DOHH2 (cell line): ENCODE results near the gene GNB3.

Source experiments
- H3F3A ChIP-seq: fragments of 200-600 bp; sonication (generic), shearing (Covaris generic); 2 replicates; pipeline ENCODE4 v1.6.0; 2016; ENCODE audit warnings: antibody characterized with exemption, mild to moderate bottlenecking; ENCODE audit not compliant: control insufficient read depth, insufficient read depth
- H3K27ac ChIP-seq: fragments of 200-600 bp; sonication (generic); 2 replicates; pipeline ENCODE4 v1.5.1; 2014; ENCODE audit warnings: low read depth, mild to moderate bottlenecking, low read length, moderate library complexity
- H3K27me3 ChIP-seq: fragments of 200-600 bp; sonication (generic); 2 replicates; pipeline ENCODE4 v1.6.1; 2014; ENCODE audit warnings: mild to moderate bottlenecking, low read length, mixed read lengths; ENCODE audit not compliant: control insufficient read depth
- H3K36me3 ChIP-seq: fragments of 200-600 bp; sonication (generic); 2 replicates; pipeline ENCODE4 v1.6.1; 2014; ENCODE audit warnings: mild to moderate bottlenecking, low read length, moderate library complexity, mixed read lengths; ENCODE audit not compliant: control insufficient read depth
- H3K4me1 ChIP-seq: fragments of 200-600 bp; sonication (generic); 2 replicates; pipeline ENCODE4 v1.6.1; 2014; ENCODE audit warnings: mild to moderate bottlenecking, low read length, mixed read lengths; ENCODE audit not compliant: control insufficient read depth
- H3K4me2 ChIP-seq: fragments of 200-600 bp; sonication (generic); 2 replicates; pipeline ENCODE4 v1.6.0; 2014; ENCODE audit warnings: mild to moderate bottlenecking, low read length, moderate library complexity
- H3K4me3 ChIP-seq: fragments of 200-600 bp; sonication (generic); 2 replicates; pipeline ENCODE4 v1.5.1; 2014; ENCODE audit warnings: mild to moderate bottlenecking, low read length, mixed read lengths
- H3K79me2 ChIP-seq: fragments of 200-600 bp; sonication (generic); 2 replicates; pipeline ENCODE4 v1.6.1; 2014; ENCODE audit warnings: mild to moderate bottlenecking, low read length, mixed read lengths; ENCODE audit not compliant: control insufficient read depth
- H3K9me2 ChIP-seq: fragments of 200-600 bp; sonication (generic); replicated peaks from 2 replicates; pipeline ENCODE4 v1.6.1; 2014; ENCODE audit warnings: mild to moderate bottlenecking, low read length, mixed read lengths; ENCODE audit not compliant: control insufficient read depth
- H3K9me3 ChIP-seq: fragments of 200-600 bp; sonication (generic); 2 replicates; pipeline ENCODE4 v1.6.1; 2014; ENCODE audit warnings: antibody characterized with exemption, low read length, mixed read lengths; ENCODE audit not compliant: control insufficient read depth, insufficient read depth
- H4K20me1 ChIP-seq: fragments of 200-600 bp; sonication (generic); 2 replicates; pipeline ENCODE4 v1.6.0; 2014; ENCODE audit warnings: low read depth, mild to moderate bottlenecking, antibody characterized with exemption, low read length, moderate library complexity; ENCODE audit not compliant: control insufficient read depth, insufficient read depth
- EZH2phosphoT487 ChIP-seq: fragments of 200-600 bp; sonication (generic); IDR thresholded peaks from 2 replicates; pipeline ENCODE4 v1.6.1; 2017; ENCODE audit warnings: borderline replicate concordance, mild to moderate bottlenecking, antibody characterized with exemption, low read length, moderate library complexity, mixed read lengths
- TF ChIP-seq, protein P1 (sequence below): fragments of 200-600 bp; sonication (generic); IDR thresholded peaks from one replicate; pipeline ENCODE4 v1.5.1; 2014; ENCODE audit warnings: antibody characterized with exemption, mild to moderate bottlenecking, low read depth, low read length; ENCODE audit not compliant: poor library complexity, severe bottlenecking

GNB3 gene

GRCh38 chr12:6851921-6852650 lies 11.4 kb downstream of the GNB3 start, which contains the start of gene USP5:
USP5 (plus strand) TSS chr12:6852150; CDS start chr12:6852180, 30 bp downstream.
- H3K79me2 ChIP-seq = peaks cover 51% of the 10 kb centered on the region
- peak within 1 kb of the TSS; percentile 77 for H3K4me3 ChIP-seq
- peaks cover 73% of the 10 kb centered on the region for H3K36me3 ChIP-seq

GRCh38 chr12:6852651-6853354 lies 12.1 kb downstream of the GNB3 start:
- H3K9me2 ChIP-seq = no peaks in the 10 kb centered on the region
- H3K36me3 ChIP-seq = peaks cover 73% of the 10 kb centered on the region
- H3K27me3 ChIP-seq = no peaks in the 10 kb centered on the region
- 0 out of 2 replicates have a peak overlapping the region, but pooled peaks have one; percentile 23 for H3K27ac ChIP-seq
- peaks cover 32% of the 10 kb centered on the region for H3K4me1 ChIP-seq
- H3K4me3 ChIP-seq = peak overlapping the region; percentile 77
- no peaks in the 10 kb centered on the region for H3K9me3 ChIP-seq
- no peak for TF ChIP-seq EZH2phosphoT487
- TF ChIP-seq, protein P1, sequence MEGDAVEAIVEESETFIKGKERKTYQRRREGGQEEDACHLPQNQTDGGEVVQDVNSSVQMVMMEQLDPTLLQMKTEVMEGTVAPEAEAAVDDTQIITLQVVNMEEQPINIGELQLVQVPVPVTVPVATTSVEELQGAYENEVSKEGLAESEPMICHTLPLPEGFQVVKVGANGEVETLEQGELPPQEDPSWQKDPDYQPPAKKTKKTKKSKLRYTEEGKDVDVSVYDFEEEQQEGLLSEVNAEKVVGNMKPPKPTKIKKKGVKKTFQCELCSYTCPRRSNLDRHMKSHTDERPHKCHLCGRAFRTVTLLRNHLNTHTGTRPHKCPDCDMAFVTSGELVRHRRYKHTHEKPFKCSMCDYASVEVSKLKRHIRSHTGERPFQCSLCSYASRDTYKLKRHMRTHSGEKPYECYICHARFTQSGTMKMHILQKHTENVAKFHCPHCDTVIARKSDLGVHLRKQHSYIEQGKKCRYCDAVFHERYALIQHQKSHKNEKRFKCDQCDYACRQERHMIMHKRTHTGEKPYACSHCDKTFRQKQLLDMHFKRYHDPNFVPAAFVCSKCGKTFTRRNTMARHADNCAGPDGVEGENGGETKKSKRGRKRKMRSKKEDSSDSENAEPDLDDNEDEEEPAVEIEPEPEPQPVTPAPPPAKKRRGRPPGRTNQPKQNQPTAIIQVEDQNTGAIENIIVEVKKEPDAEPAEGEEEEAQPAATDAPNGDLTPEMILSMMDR = no peak
- no peaks in the 10 kb centered on the region; the same call in 1 of the 2 replicates for H3F3A ChIP-seq
- peaks cover 51% of the 10 kb centered on the region for H3K79me2 ChIP-seq
- no peaks in the 10 kb centered on the region for H4K20me1 ChIP-seq
- peak overlapping the region; percentile 99 for H3K4me2 ChIP-seq

More at GRCh38 chr12:6851921-6852650, 11.4 kb downstream of the GNB3 start, which contains the start of gene USP5:
- peak within 1 kb of the TSS; percentile 64 for H3K27ac ChIP-seq
- H3K9me2 ChIP-seq = no peaks in the 10 kb centered on the region
- H4K20me1 ChIP-seq = no peaks in the 10 kb centered on the region
- no peaks in the 10 kb centered on the region for H3K9me3 ChIP-seq
- no peak for TF ChIP-seq EZH2phosphoT487
- TF ChIP-seq, protein P1 = no peak
- peaks cover 32% of the 10 kb centered on the region for H3K4me1 ChIP-seq
- no peaks in the 10 kb centered on the region; the same call in 1 of the 2 replicates for H3F3A ChIP-seq
- H3K4me2 ChIP-seq = peak within 1 kb of the TSS; percentile 99
- no peaks in the 10 kb centered on the region for H3K27me3 ChIP-seq

DNA sequence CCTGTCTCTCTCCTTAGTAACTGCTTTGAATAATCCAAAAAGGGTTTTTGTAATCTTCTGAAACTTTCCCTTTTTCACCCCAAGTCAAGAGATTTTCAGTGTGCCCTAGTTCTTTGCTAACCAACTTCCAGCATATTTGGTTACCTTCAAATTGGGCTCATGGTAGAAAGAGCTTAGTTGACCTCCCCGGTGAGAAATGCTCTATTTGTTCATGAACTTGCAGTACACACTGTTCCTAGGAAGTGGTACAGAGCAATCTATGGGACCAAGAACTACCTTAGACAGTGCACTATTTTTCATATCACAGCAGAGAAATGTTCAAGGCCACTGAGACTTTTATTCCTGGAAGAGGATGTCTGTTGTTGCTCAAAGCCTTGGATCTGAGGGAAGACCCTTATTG lies 12.9 kb downstream of the GNB3 start:
- H3K4me3 ChIP-seq = peak overlapping the region; percentile 77

More for the DNA sequence above, 12.9 kb downstream of the GNB3 start:
- peaks cover 51% of the 10 kb centered on the region for H3K79me2 ChIP-seq
- no peak for TF ChIP-seq EZH2phosphoT487
- TF ChIP-seq, protein P1 = no peak
- H3K4me1 ChIP-seq = peaks cover 32% of the 10 kb centered on the region
- H3K4me2 ChIP-seq = peak overlapping the region; percentile 99
- no peaks in the 10 kb centered on the region; the same call in 1 of the 2 replicates for H3F3A ChIP-seq
- no peak overlapping the region for H3K27ac ChIP-seq
- no peaks in the 10 kb centered on the region for H4K20me1 ChIP-seq
- H3K9me3 ChIP-seq = no peaks in the 10 kb centered on the region
- H3K36me3 ChIP-seq = peaks cover 73% of the 10 kb centered on the region
- no peaks in the 10 kb centered on the region for H3K9me2 ChIP-seq
- H3K27me3 ChIP-seq = no peaks in the 10 kb centered on the region
